ENCODE data around the gene CEMIP.
"Not testable (repeated sequence)": the region's sequence is repeated elsewhere in the genome, so short reads cannot be mapped to it uniquely, and the experiment has no call there.

CEMIP gene

GRCh38 chr15:80953953-80954778 lies 175.0 kb downstream of the CEMIP start:
- no peak for DNase-seq (ENCODE audit: low read depth)

DNA sequence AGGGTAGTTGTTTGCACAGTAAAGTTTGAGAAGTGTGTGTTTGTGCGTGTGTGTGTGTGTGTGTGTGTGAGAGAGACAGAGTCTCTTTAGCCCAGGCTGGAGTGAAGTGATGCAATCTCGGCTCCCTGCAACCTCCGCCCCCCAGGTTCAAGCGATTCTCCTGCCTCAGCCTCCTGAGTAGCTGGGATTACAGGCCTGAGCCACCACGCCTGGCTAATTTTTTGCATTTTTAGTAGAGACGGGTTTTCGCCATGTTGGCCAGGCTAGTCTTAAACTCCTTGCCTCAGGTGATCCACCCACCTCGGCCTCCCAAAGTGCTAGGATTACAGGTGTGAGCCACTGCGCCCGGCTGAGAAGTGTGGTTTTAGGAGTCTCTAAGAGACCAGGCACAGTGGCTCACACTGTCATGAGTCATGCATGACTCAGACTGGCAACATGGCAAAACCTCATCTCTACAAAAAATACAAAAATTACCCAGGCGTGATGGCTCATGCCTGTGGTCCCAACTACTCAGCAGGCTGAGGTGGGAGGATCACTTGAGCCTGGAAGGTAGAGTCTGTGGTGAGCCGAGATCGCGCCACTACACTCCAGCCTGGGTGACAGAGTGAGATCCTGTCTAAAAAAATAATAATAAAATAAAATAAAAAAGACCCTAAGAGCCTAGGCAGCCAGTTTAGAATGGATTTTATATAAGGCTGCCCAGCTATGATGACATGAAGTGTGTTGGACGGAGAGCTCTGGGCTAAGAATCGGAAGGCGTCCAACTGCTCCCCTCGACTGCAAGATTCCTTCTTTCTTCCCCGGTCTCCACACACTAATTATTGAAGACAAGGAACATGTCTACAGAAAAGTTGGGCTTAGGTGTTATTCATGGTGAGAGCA lies 176.6 kb downstream of the CEMIP start:
- not testable (repeated sequence) for DNase-seq (ENCODE audit: low read depth)

DNA sequence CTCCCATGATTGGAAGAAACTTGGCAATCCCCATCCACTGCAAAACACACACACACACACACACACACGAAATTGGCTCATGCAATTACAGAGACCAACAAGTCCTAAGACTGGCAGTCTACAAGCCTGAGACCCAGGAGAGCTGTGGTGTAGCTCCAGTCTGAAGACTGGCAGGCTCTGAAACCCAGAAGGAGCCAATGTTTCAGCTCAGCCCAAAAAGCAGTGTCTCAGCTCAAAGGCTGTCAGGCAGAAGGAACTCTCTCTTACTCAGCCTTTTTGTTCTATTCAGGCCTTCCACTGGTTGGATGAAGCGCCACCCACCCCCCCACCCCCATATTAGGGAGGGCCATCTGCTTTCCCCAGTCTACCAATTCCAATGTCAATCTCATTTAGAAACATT lies 178.4 kb downstream of the CEMIP start:
- DNase-seq (ENCODE audit: low read depth), result no peak

GRCh38 chr15:80957976-80958375 lies 178.8 kb downstream of the CEMIP start:
- no peak for DNase-seq (ENCODE audit: low read depth)

DNA sequence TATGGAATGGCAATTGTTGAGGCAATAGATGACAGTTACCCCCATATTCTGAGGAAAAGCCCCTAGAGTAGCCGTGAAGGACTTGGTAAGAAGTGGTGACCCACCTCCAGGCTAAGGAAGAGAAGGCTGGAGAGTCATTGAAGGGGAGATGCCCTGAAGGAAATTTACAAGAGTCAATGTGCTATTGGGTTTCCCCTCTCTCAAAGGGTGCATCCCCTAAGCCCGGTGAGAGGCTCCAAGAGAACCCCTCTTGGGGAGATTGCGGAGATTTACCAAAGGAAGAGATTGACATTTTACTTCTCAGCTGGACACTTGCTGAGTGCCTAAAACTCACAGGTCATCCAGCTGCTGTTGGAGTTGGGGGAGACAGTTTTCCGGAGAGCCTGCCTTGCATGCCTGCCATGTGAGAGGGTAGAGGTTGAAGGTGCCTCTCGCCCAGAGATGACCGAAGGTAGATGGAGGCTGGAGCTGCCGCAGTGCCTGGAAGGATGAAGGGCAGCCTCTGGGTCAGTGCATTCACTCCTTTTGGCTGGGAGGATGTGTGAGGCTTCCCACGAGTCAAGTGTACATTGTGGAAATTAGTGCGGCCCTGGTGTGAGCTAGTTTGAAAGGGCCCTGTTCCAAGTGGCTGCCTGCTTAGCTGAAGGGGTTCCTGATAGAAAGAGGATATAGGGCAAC lies 179.8 kb downstream of the CEMIP start:
- no peak for DNase-seq (ENCODE audit: low read depth)

- DNase-seq (ENCODE audit: low read depth), result not testable (repeated sequence)
Measured at GRCh38 chr15:80965454-80965853, 186.3 kb downstream of the CEMIP start.

- DNase-seq (ENCODE audit: low read depth), result no peak
Measured at GRCh38 chr15:80966431-80967197, 187.4 kb downstream of the CEMIP start.

DNA sequence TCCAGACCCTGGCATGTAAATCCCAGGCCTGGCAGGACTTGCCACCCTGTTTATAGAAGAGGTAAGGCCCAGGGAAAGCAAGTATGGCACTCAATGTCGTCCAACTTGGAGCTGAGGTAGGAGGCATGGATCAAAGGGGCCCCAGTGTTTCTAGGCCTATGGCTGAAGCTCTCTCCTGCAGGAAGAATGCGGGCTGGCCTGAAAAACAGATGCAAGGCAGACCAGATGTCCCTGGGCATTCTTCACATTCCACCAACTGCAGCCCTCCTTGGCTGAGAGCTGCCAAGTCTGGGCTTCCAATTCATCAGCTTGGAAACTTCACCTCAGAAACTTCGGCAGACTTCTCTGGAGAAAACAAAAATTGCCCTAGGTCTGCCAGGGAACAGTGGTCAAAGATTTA lies 188.3 kb downstream of the CEMIP start:
- DNase-seq (ENCODE audit: low read depth), result no peak

- no peak for DNase-seq (ENCODE audit: low read depth)
Measured at GRCh38 chr15:80967991-80968510, 188.9 kb downstream of the CEMIP start.

DNA sequence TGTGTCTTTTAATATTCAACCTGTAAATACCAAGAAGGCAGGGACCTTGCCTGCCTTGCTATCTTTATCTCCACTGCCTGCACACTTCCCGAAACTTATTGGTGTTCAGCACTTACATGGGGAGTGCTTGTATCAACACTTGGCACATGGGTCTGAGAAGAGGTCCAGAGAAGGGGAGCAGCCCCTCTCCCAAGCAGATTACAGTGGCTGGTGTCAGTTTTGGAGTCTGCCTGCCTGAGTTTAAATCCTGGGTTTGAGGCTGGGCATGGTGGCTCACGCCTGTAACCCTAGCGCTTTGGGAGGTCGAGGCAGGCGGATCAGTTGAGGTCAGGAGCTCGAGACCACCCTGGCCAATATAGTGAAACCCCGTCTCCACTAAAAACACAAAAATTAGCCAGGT lies 190.1 kb downstream of the CEMIP start:
- DNase-seq (ENCODE audit: low read depth), result no peak

DNA sequence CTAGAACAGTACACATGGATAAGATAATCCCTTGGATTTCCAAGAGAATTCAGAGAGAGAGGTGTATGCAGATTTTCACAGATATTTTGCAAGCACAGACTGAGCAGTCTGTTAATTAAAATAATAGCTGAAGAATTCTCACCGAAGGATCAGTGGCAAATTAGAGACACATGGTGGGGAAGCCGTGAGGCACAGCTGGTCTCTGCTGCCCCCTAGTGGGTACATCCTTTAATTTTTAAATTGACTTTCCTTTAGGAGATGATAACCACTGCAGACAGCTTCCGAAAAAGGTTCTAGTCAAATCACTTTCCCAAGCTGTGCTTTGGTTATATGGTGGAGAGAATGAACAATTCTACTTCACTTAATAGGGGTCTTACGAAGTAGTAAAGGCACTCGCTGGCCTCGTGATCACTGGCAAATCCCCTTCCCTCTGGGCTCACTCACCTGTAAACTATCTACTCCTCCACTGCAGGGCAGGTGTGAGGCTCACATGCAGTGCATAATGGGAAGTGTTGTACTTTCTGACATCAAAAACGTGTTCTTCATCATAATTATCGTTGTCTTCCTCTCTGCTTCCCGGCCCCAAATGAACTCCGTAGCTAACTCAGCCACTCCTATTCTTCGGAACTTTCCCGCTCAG lies 191.0 kb downstream of the CEMIP start:
- no peak for DNase-seq (ENCODE audit: low read depth)

- no peak for DNase-seq (ENCODE audit: low read depth)
Measured at GRCh38 chr15:80970658-80971057, 191.5 kb downstream of the CEMIP start.

DNA sequence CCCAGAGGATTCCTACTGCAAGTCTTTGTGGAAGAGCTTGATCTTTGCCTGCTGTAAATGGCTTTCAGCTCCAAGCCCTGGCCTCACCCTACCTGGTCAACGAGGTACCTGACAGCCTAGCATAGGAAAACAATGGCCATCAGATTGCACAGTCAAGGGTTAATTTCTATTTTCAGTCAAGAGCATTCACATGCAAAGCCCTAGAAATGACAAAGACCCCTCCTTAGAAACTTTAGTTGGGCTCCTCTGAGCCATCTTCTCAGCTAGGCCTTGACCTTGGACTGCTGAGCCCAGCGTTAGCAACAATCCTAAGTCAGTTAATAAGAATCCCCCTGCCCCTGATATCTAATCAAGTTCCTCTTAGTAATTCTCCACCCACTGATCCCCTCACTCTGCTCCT lies 192.0 kb downstream of the CEMIP start:
- DNase-seq (ENCODE audit: low read depth), result no peak

DNA sequence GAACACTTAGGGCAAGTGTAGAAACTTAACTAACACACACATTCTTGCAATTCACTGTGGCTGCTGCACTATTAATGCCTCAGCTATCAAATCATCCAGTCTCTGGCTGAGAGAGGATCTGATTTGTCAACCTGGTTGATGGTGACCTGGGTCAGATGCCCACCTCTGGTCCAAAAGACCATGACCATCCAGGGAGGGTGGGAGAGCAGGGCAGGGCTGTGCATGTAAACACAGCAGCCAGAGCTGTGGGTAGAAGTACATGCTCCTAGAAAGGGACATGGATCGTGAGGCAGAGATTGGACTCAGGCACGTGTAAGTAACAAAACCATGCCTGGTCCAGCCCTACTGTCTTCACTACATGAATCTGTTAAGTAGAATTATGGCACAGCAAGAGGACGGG lies 193.1 kb downstream of the CEMIP start:
- no peak for DNase-seq (ENCODE audit: low read depth)

DNA sequence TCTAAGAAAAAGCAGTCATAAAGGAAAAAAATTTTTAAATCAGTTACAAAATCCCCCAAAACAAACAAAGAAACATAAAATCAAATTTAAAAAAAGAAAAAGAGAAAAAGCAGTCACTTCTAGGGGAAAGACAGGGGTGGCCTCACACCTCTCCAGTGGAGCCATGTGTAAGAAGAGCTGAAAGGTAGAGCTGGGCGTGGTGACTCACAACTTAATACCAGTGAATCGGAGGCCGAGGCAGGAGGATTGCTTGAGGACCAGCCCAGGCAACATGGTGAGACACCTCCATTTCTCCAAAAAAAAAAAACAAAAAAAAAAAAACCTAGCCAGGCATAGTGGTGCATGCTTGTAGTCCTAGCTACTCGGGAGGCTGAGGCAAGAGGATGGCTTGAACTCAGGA lies 195.7 kb downstream of the CEMIP start:
- DNase-seq (ENCODE audit: low read depth), result no peak

DNA sequence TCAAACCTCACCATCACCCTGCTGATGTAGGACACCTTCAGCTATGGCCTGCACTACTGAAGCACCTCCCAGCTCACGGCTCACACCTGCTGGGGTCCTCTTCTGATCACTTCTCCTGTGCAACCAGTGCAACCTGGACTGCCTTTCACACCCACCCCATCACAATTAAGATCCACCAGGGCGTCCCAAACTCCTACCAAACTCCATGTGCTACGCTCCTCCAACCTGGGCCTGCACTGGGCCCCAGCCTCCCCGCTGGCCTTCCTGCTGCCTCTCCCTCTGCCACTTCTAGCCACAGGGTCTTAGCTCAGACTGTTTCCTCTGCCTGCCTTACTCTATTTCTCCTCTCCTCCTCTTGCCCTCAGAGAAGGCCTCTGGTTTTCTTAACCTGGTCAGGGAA lies 197.7 kb downstream of the CEMIP start:
- no peak for DNase-seq (ENCODE audit: low read depth)

DNA sequence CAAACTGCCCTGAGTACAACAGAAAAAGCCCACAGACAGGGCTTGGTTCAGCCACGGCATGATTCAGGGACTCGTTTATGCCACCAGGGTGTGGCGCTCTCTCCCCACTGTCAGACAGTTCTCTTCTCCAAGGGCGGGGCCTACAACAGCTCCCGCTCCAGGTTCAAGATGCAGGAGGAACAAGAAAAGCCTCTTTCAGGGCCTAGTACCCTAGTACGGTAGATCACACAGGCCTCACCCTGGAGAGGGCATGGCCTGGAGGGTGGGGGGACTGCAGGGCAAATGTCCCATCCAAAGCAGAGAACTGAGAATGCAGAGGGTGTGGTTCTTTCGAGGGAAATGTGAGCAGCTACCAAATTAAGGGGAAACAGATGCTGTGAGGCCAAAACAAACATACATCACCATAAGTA lies 198.5 kb downstream of the CEMIP start:
- no peak for DNase-seq (ENCODE audit: low read depth)

- DNase-seq (ENCODE audit: low read depth), result no peak
Measured at GRCh38 chr15:80978685-80979329, 199.6 kb downstream of the CEMIP start.

DNA sequence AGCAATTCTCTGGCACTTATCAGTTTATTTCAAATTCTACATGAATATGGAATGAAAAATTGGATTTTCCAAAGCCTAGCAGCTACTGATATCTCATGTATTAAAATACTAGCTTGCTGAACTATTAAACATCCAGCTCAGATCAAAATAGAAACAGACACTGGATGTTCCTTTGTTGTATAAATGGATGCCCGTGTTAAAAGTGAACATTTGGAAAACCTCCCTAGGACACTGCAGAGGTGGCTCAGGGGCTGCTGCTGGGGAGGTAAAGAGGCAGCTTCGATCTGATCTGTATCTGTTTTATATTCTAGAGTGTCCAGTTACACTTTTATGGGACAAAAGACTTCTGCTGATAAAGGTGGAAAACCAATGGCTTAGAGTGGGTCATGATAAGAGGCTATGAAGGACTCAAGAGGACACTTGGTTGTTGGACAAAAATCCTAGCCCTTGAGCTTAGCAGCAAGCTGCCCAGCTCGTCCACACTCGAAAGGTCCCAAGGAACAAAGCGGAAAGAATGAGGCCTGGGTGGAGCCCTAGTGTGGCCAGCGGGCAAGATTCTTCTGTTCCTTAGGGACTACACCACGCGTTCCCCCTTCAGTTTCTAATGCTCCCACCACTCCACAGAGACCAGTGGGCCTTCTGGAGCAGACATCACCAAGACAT lies 200.5 kb downstream of the CEMIP start:
- no peak for DNase-seq (ENCODE audit: low read depth)

DNA sequence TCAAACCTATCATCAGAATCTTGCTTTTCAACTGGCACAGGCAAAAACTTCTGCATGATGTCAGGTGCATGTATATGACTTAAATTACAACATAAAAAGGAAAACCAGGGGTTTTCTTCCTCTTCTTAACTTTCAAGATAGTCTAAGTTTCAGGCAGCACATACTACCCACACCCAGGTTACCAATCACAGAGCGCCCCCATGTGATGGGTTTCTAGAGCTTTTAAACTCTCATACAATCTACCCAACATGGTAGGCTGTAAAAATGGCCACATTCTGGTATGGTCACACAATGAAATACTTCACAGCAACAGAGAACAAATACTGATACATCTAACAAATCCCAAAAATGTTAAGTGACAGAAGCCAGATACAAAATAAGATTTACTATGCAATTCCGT lies 203.0 kb downstream of the CEMIP start:
- no peak for DNase-seq (ENCODE audit: low read depth)
